Heart left ventricle (tissue), 16 donors: ENCODE measurements around the gene CAPS2. TPM values are rescaled to one million over a fixed set of nuclear protein-coding genes. Genes with fewer than 3 reads are reported as not detected.

Experiments
- ATAC-seq, 4 donors: fragments of 200-7000 bp; cut with Tn5 transposase; one replicate each; pipeline ENCODE4 v1.9.1; 2020 to 2022; ENCODE audit warnings: moderate library complexity in 4 of 4, mild to moderate bottlenecking in 3 of 4, moderate number of reproducible peaks in 1 of 4
- DNase-seq, 5 donors: peaks; one replicate each; pipeline ENCODE4 v3.0.0-alpha.2; 2020
- H3K27ac ChIP-seq, 12 donors: fragments of 200-600 bp; sonication (generic) in 4 of 12; one replicate each; pipeline versions ENCODE4 v1.5.0 to v1.8.0; 2016 to 2022; ENCODE audit warnings: mild to moderate bottlenecking in 2 of 12
- H3K27me3 ChIP-seq, 9 donors: fragments of 200-600 bp; sonication (generic) in 2 of 9; one replicate each; pipeline versions ENCODE4 v1.5.1 to v1.8.0; 2016 to 2022; ENCODE audit warnings: mild to moderate bottlenecking in 3 of 9
- H3K36me3 ChIP-seq, 9 donors: fragments of 200-600 bp; sonication (generic) in 2 of 9; one replicate each; pipeline versions ENCODE4 v1.5.0 to v1.8.0; 2018 to 2022; ENCODE audit warnings: mild to moderate bottlenecking in 2 of 9
- H3K4me1 ChIP-seq, 12 donors: fragments of 200-600 bp; sonication (generic) in 4 of 12; one replicate each; pipeline versions ENCODE4 v1.5.0 to v1.8.0; 2016 to 2022; ENCODE audit warnings: mild to moderate bottlenecking in 3 of 12
- H3K4me3 ChIP-seq, 12 donors: fragments of 200-600 bp; sonication (generic) in 4 of 12; one replicate each; pipeline versions ENCODE4 v1.5.0 to v1.8.0; 2017 to 2022; ENCODE audit warnings: mild to moderate bottlenecking in 9 of 12, moderate library complexity in 4 of 12
- H3K9me3 ChIP-seq, 12 donors: fragments of 200-600 bp; sonication (generic) in 4 of 12; one replicate each; pipeline versions ENCODE4 v1.5.0 to v1.8.0; 2016 to 2022; ENCODE audit warnings: mild to moderate bottlenecking in 1 of 12
- CTCF ChIP-seq, 12 donors: fragments of 200-600 bp; sonication (generic) in 4 of 12; IDR thresholded peaks; one replicate each; pipeline versions ENCODE4 v1.5.0 to v1.8.0; 2018 to 2022; ENCODE audit warnings: antibody characterized with exemption in 12 of 12, mild to moderate bottlenecking in 5 of 12
- POLR2A ChIP-seq, 2 donors: fragments of 450-650 bp; IDR thresholded peaks; one replicate each; pipeline ENCODE4 v1.6.1; 2017; ENCODE audit warnings: antibody characterized with exemption in 2 of 2, mild to moderate bottlenecking in 2 of 2, moderate library complexity in 2 of 2
- whole genome bisulfite sequencing, 4 donors: extraction: QIAGEN DNeasy Blood & Tissue Kit in 2 of 4; methylation state at CpG; one replicate each; pipeline versions ENCODE4 v1.1.5 to v1.1.7; 2013 to 2018; 5-methylcytosine and 5-hydroxymethylcytosine counted together
- intact Hi-C, 10 donors: fragments of 100-400 bp; cut with DNase I; formaldehyde crosslinking; loops; one replicate each; pipeline versions ENCODE4 v1.11.1 to v1.14.2; 2022
- polyA plus RNA-seq, 2 donors: library from polyadenylated mRNA; stranded (reverse); fragments of 200-250 nt; gene quantifications; one replicate each; pipeline ENCODE4 v1.2.3, GENCODE V29; 2013
- total RNA-seq, 9 donors: library from RNA; depleted of rRNA in 2 of 9; stranded (reverse); fragments of >200 nt in 2 of 9; fragmentation: NEBNext Ultra II Directional in 3 of 9; extraction: Animal tissue kit (Norgen Biotek cat#: 25700) in 3 of 9; gene quantifications; one replicate each; pipeline versions ENCODE4 v1.1.0 to v1.2.4, GENCODE V29; 2016 to 2023
- donor health status: ischemic (EF 13 %, LVEDD 7.1; RV severe dilation, severe dysfunction).
- donor health status: healthy with polysubstance abuse.
- donor health status: DM: no; HTN: yes; CAD: no.
- donor health status: DM: no; HTN: no; CAD: no.
- donor health status: ischemic (EF 25% LVEDD 6.9; RV normal size, moderate dysfunction).
- donor health status: ischemic (EF 25% LVEDD 5.7; RV mildly dilated, moderate dysfunction).
- donor health status: healthy.
- donor health status: DM: yes; HTN: yes; CAD: no.
- donor health status: ischemic (EF 35%, LVEDD 5.7; RV mildly dilated, moderate dysfunction).
- donor health status: nonischemic (EF 11% LVEDD 7.7; RV severe dilation, severe dysfunction).
- donor health status: DM: yes; HTN: yes; CAD: no.
- donor health status: PGD.
- donor health status: ischemic (EF 29% LVEDD 5.4; RV normal size, mild dysfunction).
- donor health status: nonischemic (EF 23%, LVEDD 6.1; RV moderate dilation, normal function).

The CAPS2 gene
- total and polyA plus RNA-seq, 11 donors: 2.4 to 21.6 (median 12.0) TPM

DNA sequence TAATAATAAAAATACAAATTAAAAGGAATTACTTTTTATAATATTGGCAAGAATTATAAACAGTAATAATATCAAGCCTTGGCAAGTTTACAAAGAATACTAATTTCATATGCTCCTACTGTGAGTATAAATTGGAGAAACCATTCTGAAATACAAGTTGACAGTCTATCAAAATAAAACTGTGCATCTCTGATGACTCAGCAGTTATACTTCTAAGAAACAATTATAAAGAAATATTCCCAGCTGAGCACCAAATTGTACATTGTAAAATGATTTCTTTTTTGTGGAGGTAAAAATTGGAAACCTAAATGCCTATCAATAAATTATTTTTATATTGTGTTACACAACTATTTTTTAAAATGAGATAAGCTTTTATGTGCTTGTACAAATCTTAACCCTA is 85.0 kb downstream of the CAPS2 start:
- TF ChIP-seq POLR2A (IDR thresholded peaks at IDR 0.05) (no peak), CTCF (IDR thresholded peaks at IDR 0.05) (no peak)
- ATAC-seq (no peak), DNase-seq (no peak)
- no peaks in the 10 kb centered on the region for H3K4me1 ChIP-seq
- H3K4me3 ChIP-seq: no peak overlapping the region
- no peaks in the 10 kb centered on the region for H3K36me3 ChIP-seq
- no peak overlapping the region for H3K27ac ChIP-seq
- no peaks in the 10 kb centered on the region for H3K27me3 ChIP-seq
- intact Hi-C loops: no loop called here
- peaks cover 0 to 12% (median 5%) of the 10 kb centered on the region in 12 donors for H3K9me3 ChIP-seq

DNA sequence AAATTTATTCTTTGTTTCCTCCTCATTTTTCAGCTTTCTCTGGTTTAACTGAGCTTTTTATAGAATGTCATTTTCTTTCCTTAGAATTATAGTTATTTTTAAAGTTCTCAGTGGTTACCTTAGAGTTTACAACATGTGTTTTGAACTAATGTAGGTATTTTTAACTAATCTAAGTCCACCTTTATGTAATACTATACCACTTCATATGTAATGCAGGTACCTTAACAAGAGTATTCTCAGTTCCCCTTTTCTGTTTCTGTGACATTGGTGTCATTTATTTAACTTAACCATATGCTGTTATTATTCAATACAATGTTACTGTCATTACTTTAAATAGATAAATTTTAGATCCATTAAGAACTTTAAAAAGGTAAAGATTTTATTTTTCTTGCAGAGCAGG is 90.1 kb downstream of the CAPS2 start:
- peaks cover 0 to 21% (median 6%) of the 10 kb centered on the region in 12 donors for H3K9me3 ChIP-seq
- TF ChIP-seq CTCF (IDR thresholded peaks at IDR 0.05) (no peak), POLR2A (IDR thresholded peaks at IDR 0.05) (no peak)
- H3K27me3 ChIP-seq: no peaks in the 10 kb centered on the region
- ATAC-seq (no peak), DNase-seq (no peak)
- no peak overlapping the region for H3K4me3 ChIP-seq
- H3K27ac ChIP-seq: no peak overlapping the region
- H3K4me1 ChIP-seq: no peaks in the 10 kb centered on the region
- intact Hi-C loops: no loop called here
- no peaks in the 10 kb centered on the region for H3K36me3 ChIP-seq

GRCh38 chr12:75236206-75236605 is 93.9 kb downstream of the CAPS2 start:
- H3K27me3 ChIP-seq: no peaks in the 10 kb centered on the region
- intact Hi-C loops: no loop called here
- no peaks in the 10 kb centered on the region for H3K4me1 ChIP-seq
- DNase-seq (no peak), ATAC-seq (no peak)
- 41 to 75% (median 50%) methylated on average over 1 of the region's 1 CpG for WGBS, 4 donors
- no peaks in the 10 kb centered on the region for H3K36me3 ChIP-seq
- peaks cover 0 to 26% (median 6%) of the 10 kb centered on the region in 12 donors for H3K9me3 ChIP-seq
- no peak overlapping the region for H3K4me3 ChIP-seq
- no peak overlapping the region for H3K27ac ChIP-seq
- TF ChIP-seq POLR2A (IDR thresholded peaks at IDR 0.05) (no peak), CTCF (IDR thresholded peaks at IDR 0.05) (no peak)

DNA sequence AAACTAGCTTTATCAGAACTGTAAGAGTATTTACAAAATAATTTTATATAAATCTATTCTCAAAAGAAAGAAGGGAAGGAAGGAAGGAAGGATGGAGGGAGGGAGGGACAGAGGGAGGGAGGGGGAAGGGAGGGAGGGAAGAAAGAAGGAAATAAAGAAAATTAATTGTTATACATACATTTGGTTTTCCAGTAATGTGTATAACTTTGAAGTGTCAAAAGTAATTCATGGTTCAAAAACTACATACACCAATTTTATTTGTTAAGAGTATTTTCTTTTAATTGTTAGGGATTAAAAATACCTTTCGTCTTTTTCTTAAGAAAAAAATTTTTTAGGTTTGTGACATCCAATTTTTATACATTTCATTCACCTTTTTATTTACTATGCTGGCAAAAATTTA is 103.0 kb downstream of the CAPS2 start:
- Histone ChIP-seq H3K4me3 (no peak overlapping the region), H3K27me3 (no peaks in the 10 kb centered on the region), H3K36me3 (no peaks in the 10 kb centered on the region), H3K4me1 (no peaks in the 10 kb centered on the region), H3K9me3 (peaks cover 0 to 7% (median 0%) of the 10 kb centered on the region in 12 donors), H3K27ac (no peak overlapping the region)
- ATAC-seq (no peak), DNase-seq (no peak)
- TF ChIP-seq CTCF (IDR thresholded peaks at IDR 0.05) (no peak), POLR2A (IDR thresholded peaks at IDR 0.05) (no peak)
- intact Hi-C loops: no loop called here
- 69 to 86% (median 80%) methylated on average over 1 of the region's 1 CpG for WGBS, 4 donors

Other genes with a start within 250 kb of the CAPS2 start
- gene KCNC2, start 120.5 kb downstream of the CAPS2 start, total RNA-seq: not detected
- not detected for gene KCNC2, start 120.5 kb downstream of the CAPS2 start, polyA plus RNA-seq
- gene GLIPR1L1, start 4.3 kb upstream of the CAPS2 start, total RNA-seq: not detected
- gene GLIPR1L1, start 4.3 kb upstream of the CAPS2 start, polyA plus RNA-seq: not detected
- 1 to 10 TPM in 7 of 9 donors, under 1 TPM in 2; 0.71 to 4.4 (median 1.7) TPM for gene GLIPR1L2, start 60.8 kb upstream of the CAPS2 start, total RNA-seq
- gene GLIPR1L2, start 60.8 kb upstream of the CAPS2 start, polyA plus RNA-seq: 1 to 10 TPM; 1.2 TPM
- 10 to 100 TPM in 3 of 9 donors, 1 to 10 TPM in 6; 3.2 to 58.6 (median 7.4) TPM for gene GLIPR1, start 150.4 kb upstream of the CAPS2 start, total RNA-seq
- 1 to 10 TPM; 1.2 to 2.7 TPM for gene GLIPR1, start 150.4 kb upstream of the CAPS2 start, polyA plus RNA-seq
- 10 to 100 TPM; 16.4 to 42.6 (median 31.1) TPM for gene KRR1, start 181.3 kb upstream of the CAPS2 start, total RNA-seq
- 10 to 100 TPM in 1 of 2 donors, 1 to 10 TPM in 1; 9.3 to 20.9 TPM for gene KRR1, start 181.3 kb upstream of the CAPS2 start, polyA plus RNA-seq